HepG2 (cell line): ENCODE data around the gene PLCXD1. TPM values are rescaled to one million over a fixed set of nuclear protein-coding genes. Genes with fewer than 3 reads are reported as not detected.

ENCODE experiments used
- ARID2 ChIP-seq: sonication (generic); formaldehyde crosslinking; IDR thresholded peaks from 2 replicates; pipeline ENCODE4 v1.8.1; 2022; ENCODE audit warnings: mild to moderate bottlenecking, missing genetic modification reagents, borderline replicate concordance
- CSRNP2 ChIP-seq: sonication (generic); formaldehyde crosslinking; conservative IDR thresholded peaks from 2 replicates; pipeline ENCODE4 v1.8.0; 2022; ENCODE audit warnings: low read depth, missing genetic modification reagents
- FOXJ3 ChIP-seq: sonication (generic); formaldehyde crosslinking; IDR thresholded peaks from 2 replicates; pipeline ENCODE4 v1.4.0; 2020; ENCODE audit warnings: missing genetic modification reagents, mild to moderate bottlenecking, borderline replicate concordance
- IKZF5 ChIP-seq: IDR thresholded peaks from 2 replicates; pipeline ENCODE4 v1.6.1; 2018; ENCODE audit warnings: missing genetic modification reagents, mild to moderate bottlenecking, missing compliant biosample characterization
- KLF6 ChIP-seq: IDR thresholded peaks from 2 replicates; pipeline ENCODE4 v1.8.0; 2016; ENCODE audit warnings: missing biosample characterization, missing genetic modification reagents
- LCORL ChIP-seq, 2 experiments: fragments of 450-650 bp in 1 of 2; sonication (generic) in 1 of 2; formaldehyde crosslinking in 1 of 2; IDR thresholded peaks; 2 replicates each; pipeline versions ENCODE4 v1.5.0 to v1.6.1; 2017 to 2020; ENCODE audit warnings: antibody characterized with exemption in 1 of 2, missing genetic modification reagents in 1 of 2
- MLXIP ChIP-seq: sonication (generic); formaldehyde crosslinking; IDR thresholded peaks from 2 replicates; pipeline ENCODE4 v1.9.0; 2021; ENCODE audit warnings: missing genetic modification reagents, borderline replicate concordance
- PATZ1 ChIP-seq: sonication (generic); formaldehyde crosslinking; IDR thresholded peaks from 2 replicates; pipeline ENCODE4 v1.4.0; 2020; ENCODE audit warnings: missing genetic modification reagents
- RXRA ChIP-seq: sonication (generic); formaldehyde crosslinking; IDR thresholded peaks from 2 replicates; pipeline ENCODE4 v1.5.1; 2020; ENCODE audit warnings: missing genetic modification reagents
- SALL1 ChIP-seq: sonication (generic); formaldehyde crosslinking; IDR thresholded peaks from 2 replicates; pipeline ENCODE4 v1.8.0; 2022; ENCODE audit warnings: mild to moderate bottlenecking, missing genetic modification reagents
- TBX2 ChIP-seq: sonication (generic); formaldehyde crosslinking; IDR thresholded peaks from 2 replicates; pipeline ENCODE4 v1.5.0; 2020; ENCODE audit warnings: missing genetic modification reagents, mild to moderate bottlenecking, borderline replicate concordance
- TEAD3 ChIP-seq: optimal IDR thresholded peaks from 2 replicates; pipeline ENCODE3; 2016; ENCODE audit warnings: borderline replicate concordance
- THAP11 ChIP-seq: IDR thresholded peaks from 2 replicates; pipeline ENCODE4 v1.6.1; 2016; ENCODE audit warnings: missing biosample characterization, missing genetic modification reagents
- ZFP37 ChIP-seq: sonication (generic); formaldehyde crosslinking; IDR thresholded peaks from 2 replicates; pipeline ENCODE4 v1.4.0; 2020; ENCODE audit warnings: missing genetic modification reagents, borderline replicate concordance
- ZFX ChIP-seq: sonication (generic); formaldehyde crosslinking; IDR thresholded peaks from 2 replicates; pipeline ENCODE4 v1.4.0; 2020; ENCODE audit warnings: mild to moderate bottlenecking, low read depth, missing genetic modification reagents, moderate library complexity
- ZNF264 ChIP-seq: sonication (generic); formaldehyde crosslinking; IDR thresholded peaks from 2 replicates; pipeline ENCODE4 v1.4.0; 2020; ENCODE audit warnings: missing genetic modification reagents
- ZNF329 ChIP-seq: sonication (generic); formaldehyde crosslinking; IDR thresholded peaks from 2 replicates; pipeline ENCODE4 v1.9.0; 2021; ENCODE audit warnings: low read depth, mild to moderate bottlenecking, missing genetic modification reagents
- ZNF569 ChIP-seq: sonication (generic); formaldehyde crosslinking; IDR thresholded peaks from 2 replicates; pipeline ENCODE4 v1.5.0; 2020; ENCODE audit warnings: mild to moderate bottlenecking, missing genetic modification reagents, moderate library complexity, borderline replicate concordance
- ZNF652 ChIP-seq: IDR thresholded peaks from 2 replicates; pipeline ENCODE4 v1.6.1; 2016; ENCODE audit warnings: low read depth, borderline replicate concordance
- ZSCAN29 ChIP-seq: sonication (generic); formaldehyde crosslinking; conservative IDR thresholded peaks from 2 replicates; pipeline ENCODE4 v1.4.0; 2020; ENCODE audit warnings: mild to moderate bottlenecking, missing genetic modification reagents
- polyA plus RNA-seq, 8 experiments: library from polyadenylated mRNA; depleted of rRNA in 3 of 8; stranded (reverse) in 7 of 8; unstranded in 1 of 8; fragments of >200 nt; fragmentation: Illumina TruSeq in 4 of 8; extraction: Trizol in 4 of 8; gene quantifications; 2 replicates each; pipeline versions ENCODE4 v1.2.1 to v1.2.3, GENCODE V29; 2011 to 2016; ENCODE audit warnings: low read depth in 4 of 8, missing spikeins in 1 of 8, mixed read lengths in 1 of 8; ENCODE audit not compliant: insufficient read depth in 1 of 8
- total RNA-seq, 5 experiments: library from RNA; depleted of rRNA; stranded (reverse); fragments of >200 nt; fragmentation: Illumina TruSeq; extraction: Trizol; gene quantifications; 2 replicates each; pipeline ENCODE4 v1.2.3, GENCODE V29; 2016; ENCODE audit warnings: low read depth in 1 of 5
- TF ChIP-seq, protein P1 (sequence below): sonication (generic); formaldehyde crosslinking; IDR thresholded peaks from 2 replicates; pipeline ENCODE4 v1.9.0; 2022; ENCODE audit warnings: missing genetic modification reagents, mild to moderate bottlenecking, borderline replicate concordance

The PLCXD1 gene
- total and polyA plus RNA-seq, 2 of the 13 experiments (the other 11 are each of a cell fraction or from before 2014, with no cell fraction given): 87.7 to 153 TPM

DNA sequence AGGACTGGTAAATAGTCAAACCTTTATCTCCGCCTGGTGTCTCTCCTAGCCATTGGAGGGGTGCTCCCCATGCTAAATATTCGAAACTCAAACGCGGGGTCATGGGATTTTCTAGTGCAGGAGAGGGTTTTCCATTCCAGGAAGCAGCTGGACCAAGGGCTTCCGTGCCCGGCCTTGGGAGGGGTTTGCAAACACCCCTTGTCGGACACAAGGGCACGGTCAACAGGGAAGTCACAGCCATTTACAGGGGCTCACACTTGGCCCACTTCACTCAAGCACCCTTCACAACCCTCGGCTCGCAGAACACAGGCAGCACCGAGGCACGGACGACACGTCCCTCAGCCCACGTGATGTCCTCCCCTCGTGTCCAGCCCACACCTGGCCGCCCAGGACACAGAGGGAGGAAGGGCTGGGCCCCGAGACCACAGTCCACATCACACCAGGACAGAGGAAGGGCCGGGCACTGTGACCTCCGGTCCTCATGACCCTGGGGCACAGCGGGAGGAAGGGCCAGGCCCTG lies 10.3 kb upstream of the PLCXD1 start (continued):
- peak; percentile 23; the same call in 1 of the 2 replicates for TF ChIP-seq IKZF5 (CRISPR knock-in tag)
- TF ChIP-seq MLXIP (CRISPR knock-in tag): no peak
- TF ChIP-seq ZFX (CRISPR knock-in tag): peak; percentile 83
- no peak for TF ChIP-seq CSRNP2
- TF ChIP-seq TEAD3 (CRISPR knock-in tag): peak; percentile 34
- TF ChIP-seq KLF6 (CRISPR knock-in tag): no peak
- TF ChIP-seq, protein P1, sequence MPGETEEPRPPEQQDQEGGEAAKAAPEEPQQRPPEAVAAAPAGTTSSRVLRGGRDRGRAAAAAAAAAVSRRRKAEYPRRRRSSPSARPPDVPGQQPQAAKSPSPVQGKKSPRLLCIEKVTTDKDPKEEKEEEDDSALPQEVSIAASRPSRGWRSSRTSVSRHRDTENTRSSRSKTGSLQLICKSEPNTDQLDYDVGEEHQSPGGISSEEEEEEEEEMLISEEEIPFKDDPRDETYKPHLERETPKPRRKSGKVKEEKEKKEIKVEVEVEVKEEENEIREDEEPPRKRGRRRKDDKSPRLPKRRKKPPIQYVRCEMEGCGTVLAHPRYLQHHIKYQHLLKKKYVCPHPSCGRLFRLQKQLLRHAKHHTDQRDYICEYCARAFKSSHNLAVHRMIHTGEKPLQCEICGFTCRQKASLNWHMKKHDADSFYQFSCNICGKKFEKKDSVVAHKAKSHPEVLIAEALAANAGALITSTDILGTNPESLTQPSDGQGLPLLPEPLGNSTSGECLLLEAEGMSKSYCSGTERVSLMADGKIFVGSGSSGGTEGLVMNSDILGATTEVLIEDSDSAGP (CRISPR knock-in tag): no peak
- no peak for TF ChIP-seq ZSCAN29 (CRISPR knock-in tag)
- no peak for TF ChIP-seq ZNF652 (CRISPR knock-in tag)
- TF ChIP-seq SALL1 (CRISPR knock-in tag): peak; percentile 81
- no peak for TF ChIP-seq THAP11
- TF ChIP-seq ARID2 (CRISPR knock-in tag): no peak
- TF ChIP-seq FOXJ3 (CRISPR knock-in tag): no peak
- TF ChIP-seq LCORL (IDR thresholded peaks at IDR 0.05): no peak
- TF ChIP-seq LCORL (CRISPR knock-in tag; IDR thresholded peaks at IDR 0.05): peak; percentile 67
- no peak for TF ChIP-seq ZFP37 (CRISPR knock-in tag)
- TF ChIP-seq ZNF569 (CRISPR knock-in tag): no peak
- peak; percentile 32; the same call in 1 of the 2 replicates for TF ChIP-seq ZNF264 (CRISPR knock-in tag)
- peak; percentile 16; the same call in 1 of the 2 replicates for TF ChIP-seq PATZ1
- no peak for TF ChIP-seq ZNF329 (CRISPR knock-in tag)
- peak; percentile 53; the same call in 1 of the 2 replicates for TF ChIP-seq TBX2 (CRISPR knock-in tag)
- TF ChIP-seq RXRA (CRISPR knock-in tag): peak; percentile 79
